ENCODE data around the gene NPM1.
"Not testable (repeated sequence)": the region's sequence is repeated elsewhere in the genome, so short reads cannot be mapped to it uniquely, and the experiment has no call there.

NPM1 gene, protein sequence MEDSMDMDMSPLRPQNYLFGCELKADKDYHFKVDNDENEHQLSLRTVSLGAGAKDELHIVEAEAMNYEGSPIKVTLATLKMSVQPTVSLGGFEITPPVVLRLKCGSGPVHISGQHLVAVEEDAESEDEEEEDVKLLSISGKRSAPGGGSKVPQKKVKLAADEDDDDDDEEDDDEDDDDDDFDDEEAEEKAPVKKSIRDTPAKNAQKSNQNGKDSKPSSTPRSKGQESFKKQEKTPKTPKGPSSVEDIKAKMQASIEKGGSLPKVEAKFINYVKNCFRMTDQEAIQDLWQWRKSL

DNA sequence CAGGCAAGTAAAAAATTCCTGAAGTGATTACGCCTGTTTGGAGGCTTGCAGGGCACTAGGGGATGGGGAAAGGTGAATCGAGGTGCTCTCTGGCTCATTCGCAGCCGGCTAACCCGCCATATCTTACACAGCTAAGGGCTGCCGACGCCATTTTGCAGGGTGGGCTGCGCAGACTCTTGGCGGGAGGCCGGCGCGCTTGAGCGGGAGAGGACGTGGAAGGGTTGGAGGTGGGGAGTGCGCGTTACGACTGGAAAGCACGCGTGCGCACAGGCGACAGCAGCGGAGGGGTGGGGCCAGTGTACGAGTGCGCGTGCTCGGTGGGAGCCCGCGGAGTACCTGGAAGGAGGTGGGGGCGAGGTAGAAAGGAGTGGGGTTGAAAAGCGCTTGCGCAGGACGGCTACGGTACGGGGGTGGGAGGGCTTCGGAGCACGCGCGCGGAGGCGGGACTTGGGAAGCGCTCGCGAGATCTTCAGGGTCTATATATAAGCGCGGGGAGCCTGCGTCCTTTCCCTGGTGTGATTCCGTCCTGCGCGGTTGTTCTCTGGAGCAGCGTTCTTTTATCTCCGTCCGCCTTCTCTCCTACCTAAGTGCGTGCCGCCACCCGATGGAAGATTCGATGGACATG, at the start of gene NPM1:
TSS of gene NPM1 (plus strand) at position 505 of the 625 bp plus-strand sequence. CDS start at position 605, 100 bp downstream.
- DNase-seq: peak; percentile 91

DNA sequence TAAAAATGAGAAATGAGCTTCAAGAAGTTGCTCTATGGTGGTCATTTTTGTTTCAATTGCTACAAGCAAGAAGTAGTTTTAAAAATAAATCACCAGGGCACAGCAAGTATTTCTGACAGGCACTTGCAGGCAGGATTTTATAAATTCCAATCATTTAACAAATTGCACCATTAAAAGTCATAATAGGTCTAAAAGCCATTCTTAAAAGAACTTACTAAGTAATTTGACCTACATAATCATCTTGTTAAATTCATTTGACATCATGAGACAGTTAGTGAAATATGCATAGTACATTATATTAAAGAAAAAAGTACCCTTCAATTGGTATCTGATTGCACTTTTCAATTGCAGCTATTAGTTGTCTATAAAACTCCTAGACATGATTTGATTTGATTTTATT, 47.6 kb upstream of the NPM1 start:
- no peak for DNase-seq

GRCh38 chr5:171340491-171340890, 47.2 kb upstream of the NPM1 start:
- no peak for DNase-seq

DNA sequence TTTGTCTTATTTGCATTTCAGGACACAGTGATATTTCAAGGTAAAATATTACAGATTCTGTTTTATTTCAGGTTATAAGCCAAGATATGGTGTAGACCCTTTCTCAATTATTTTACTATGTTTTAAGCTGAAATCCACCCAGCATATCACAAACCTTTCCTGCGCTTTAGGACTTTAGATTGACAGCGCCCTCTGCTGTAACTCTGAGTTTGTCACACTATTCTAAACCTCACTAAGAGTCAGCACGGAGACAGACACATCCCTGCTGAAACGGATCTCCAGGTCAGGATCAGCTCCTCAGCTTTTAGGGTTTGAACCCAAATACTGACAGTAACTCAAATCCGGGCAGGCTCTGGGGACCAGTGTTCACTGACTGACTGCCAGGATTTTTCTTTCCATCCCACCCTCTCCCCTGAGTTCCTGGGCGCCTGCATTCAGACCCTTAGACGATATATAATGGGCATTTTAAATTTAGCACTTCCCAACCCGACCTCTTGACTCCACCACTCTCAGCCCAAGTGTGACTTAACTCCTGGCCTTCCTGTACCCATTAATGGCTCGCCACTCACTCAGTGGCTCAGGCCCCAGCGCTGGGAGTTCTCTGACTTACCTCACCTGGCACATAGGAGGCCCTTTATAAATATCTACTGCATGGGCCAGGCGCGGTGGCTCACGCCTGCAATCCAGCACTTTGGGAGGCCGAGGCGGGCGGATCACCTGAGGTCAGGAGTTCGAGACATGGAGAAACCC, 45.1 kb upstream of the NPM1 start:
- DNase-seq: peak; percentile 2

DNA sequence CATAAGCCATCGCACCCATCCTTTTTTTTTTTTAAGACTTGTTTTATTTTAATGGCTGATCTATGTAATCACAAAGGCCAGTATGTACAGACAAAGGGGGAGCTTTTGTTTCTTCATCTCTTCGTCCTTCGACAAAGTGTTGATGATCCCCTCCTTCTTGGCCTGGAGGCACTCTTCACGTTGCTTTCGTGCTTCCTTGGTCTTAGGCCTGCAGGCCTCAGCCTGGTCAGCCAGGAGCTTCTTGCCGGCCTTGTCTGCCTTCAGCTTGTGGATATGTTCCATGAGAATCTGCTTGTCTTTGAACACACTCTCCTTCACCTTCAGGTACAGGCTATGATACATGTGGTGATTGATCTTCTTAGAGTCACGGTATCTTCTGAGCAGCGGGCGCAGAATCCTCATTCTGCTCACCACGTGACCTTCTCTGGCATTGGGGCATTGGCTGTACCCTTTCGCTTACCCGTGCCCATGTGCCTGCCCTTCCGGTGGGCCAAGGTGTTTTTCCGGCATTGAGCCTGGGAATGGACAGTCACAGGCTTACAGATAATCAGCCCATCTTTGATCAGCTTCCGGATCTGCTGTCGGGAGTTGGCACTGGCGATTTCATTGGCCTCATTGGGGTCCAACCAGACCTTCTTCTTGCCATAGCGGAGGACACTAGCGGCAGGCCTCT, 42.6 kb upstream of the NPM1 start:
- DNase-seq: no peak

GRCh38 chr5:171351536-171352073, 36.0 kb upstream of the NPM1 start:
- no peak for DNase-seq

GRCh38 chr5:171355302-171355724, 32.3 kb upstream of the NPM1 start:
- no peak for DNase-seq

GRCh38 chr5:171357843-171358242, 29.8 kb upstream of the NPM1 start:
- no peak for DNase-seq

DNA sequence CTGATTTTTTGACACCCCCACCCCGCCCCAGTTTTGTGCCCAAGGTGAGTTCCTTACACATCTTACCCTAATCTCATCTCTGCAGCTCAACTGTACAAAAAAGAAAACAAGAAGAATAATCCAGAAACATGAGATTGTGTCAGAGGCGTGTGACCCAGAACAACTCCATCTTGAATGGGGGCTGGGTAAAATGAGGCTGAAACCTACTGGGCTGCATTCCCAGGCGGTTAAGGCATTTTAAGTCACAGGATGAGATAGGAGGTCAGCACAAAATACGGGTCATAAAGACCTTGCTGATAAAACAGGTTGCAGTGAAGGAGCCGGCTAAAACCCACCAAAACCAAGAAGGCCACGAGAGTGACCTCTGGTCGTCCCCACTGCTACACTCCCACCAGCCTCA, 26.5 kb upstream of the NPM1 start:
- not testable (repeated sequence) for DNase-seq

DNA sequence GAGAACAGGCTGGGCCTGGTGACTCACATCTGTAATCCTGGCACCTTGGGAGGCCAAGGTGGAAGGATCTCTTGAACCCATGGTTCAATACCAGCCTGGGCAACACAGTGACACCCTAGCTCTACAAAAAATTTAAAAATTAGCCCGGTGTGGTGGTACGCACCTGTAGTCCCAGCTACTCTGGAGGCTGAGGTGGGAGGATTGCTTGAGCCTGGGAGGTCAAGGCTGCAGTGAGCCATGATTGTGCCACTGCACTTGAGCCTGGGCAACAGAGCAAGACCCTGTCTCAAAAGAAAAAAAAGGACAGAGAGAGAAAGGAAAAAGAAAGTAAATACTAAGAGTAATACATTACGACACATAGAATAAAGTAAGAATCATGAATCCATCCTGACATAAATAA, 24.4 kb upstream of the NPM1 start:
- not testable (repeated sequence) for DNase-seq

- DNase-seq: no peak
These were observed 23.8 kb upstream of the NPM1 start for GRCh38 chr5:171363846-171364245.

DNA sequence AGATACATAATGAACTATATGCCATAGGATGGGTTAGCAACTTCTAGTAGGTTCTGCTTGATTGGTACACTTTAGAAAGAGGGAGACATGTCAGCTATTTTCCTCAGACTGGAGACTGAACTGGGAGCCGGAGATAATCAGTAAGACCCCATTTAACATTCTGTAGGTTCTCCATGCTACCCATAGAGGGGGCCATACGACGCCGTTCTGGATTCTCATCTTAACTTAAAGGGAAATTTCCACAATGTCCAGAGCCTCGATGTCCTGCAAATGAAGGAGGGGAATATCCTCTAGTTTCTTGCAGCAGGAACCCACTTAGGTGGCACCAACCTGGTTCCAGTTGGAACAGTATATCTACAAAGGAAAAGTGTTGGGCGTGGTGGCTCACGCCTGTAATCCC, 22.3 kb upstream of the NPM1 start:
- no peak for DNase-seq

DNA sequence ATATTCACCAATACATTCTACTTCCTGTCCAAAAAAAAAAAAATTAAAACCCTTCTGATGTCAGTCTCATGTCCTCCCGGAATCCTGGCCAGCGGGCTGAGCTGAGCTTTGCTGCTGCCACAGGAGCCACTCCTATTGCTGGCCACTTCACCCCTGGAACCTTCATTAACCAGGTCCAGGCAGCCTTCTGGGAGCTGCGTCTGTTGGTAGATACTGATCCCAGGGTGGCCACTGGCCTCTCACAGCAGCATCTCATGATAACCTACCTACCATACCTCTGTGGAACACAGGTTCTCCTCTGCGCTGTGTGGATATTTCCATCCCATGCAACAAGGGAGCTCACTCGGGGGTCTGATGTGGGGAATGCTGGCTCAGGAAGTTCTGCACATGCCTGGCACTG, 21.0 kb upstream of the NPM1 start:
- no peak for DNase-seq

DNA sequence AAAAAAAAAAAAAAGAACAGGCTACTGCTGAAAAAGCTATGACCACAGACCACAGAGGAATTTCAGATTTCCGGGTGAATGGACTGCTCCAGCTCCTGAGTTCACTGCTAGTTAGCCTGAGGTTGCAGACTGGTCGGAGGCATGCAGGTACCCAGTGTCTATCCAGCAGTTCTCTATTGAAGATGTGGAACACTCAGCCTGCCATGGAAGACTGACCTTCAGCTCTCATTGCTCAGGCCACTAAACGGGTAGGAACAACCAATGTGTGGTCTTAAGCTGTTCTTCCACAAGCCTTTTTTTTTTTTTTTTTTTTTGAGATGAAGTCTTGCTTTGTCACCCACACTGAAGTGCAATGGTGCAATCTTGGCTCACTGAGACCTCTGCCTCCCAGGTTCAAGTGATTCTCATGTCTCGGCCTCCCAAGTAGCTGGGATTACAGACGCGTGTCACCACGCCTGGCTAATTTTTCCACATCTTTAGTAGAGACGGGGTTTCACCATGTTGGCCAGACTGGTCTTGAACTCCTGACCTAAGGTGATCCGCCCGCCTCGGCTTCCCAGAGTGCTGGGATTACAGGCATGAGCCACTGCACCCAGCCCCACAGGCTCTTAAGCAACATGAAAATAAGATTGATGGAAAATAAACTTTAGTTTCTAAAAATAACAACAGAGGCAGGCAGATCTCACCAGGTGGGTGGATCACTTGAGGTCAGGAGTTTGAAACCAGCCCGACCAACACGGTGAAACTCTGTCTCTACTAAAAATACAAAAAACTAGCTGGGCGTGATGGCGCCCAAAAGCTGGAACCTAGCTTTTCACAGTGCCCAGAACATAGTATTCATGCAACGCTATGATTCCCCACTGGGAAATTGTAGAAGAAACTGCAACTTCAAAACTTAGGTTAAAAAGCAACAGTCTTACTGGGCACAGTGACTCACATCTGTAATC, 20.0 kb upstream of the NPM1 start:
- DNase-seq: no peak

DNA sequence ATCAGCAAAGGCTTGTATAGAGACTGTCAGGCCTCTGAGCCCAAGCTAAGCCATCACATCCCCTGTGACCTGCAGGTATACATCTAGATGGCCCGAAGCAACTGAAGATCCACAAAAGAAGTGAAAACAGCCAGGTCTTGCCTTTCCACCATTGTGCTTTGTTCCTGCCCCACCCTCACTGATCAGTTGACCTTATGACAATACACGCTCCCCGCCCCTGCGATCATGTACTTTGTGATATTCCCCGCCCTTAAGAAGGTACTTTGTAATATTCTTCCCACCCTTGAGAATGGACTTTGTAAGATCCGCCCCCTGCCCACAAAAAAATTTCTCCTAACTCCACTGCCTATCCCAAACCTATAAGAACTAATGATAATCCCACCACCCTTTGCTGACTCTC, 18.6 kb upstream of the NPM1 start:
- no peak for DNase-seq

DNA sequence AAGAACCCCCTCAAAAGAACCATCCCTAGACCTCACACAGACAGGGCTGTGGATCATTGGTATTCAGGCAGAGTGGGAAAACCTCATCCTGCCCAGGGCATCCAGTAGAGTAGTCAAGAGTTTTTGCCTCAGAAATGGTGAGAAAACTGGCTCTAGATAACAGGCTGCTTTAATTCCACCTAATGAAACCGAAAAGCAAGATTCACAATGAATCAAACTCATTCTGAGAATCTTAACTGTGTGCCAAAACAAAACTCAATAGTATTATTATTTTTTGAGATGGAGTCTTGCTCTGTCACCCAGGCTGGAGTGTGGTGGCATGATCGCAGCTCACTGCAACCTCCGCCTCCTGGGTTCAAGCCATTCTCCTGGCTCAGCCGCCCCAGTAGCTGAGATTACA, 17.8 kb upstream of the NPM1 start:
- DNase-seq: no peak

DNA sequence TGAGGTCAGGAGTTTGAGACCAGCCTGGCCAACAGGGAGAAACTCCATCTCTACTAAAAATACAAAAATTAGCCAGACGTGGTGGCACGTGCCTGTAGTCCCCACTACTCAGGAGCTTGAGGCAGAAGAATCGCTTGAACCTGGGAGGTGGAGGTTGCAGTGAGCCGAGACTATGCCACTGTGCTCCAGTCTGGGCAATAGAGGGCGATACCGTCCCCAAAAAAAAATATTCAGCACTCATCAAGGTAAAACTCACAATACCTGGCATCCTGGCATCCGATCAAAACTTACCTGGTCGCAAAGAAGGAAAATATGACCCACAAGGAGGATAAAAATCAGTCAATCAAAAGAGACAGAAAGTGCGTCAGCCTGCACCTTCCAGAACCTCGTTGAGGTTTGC, 16.8 kb upstream of the NPM1 start:
- DNase-seq: not testable (repeated sequence)

DNA sequence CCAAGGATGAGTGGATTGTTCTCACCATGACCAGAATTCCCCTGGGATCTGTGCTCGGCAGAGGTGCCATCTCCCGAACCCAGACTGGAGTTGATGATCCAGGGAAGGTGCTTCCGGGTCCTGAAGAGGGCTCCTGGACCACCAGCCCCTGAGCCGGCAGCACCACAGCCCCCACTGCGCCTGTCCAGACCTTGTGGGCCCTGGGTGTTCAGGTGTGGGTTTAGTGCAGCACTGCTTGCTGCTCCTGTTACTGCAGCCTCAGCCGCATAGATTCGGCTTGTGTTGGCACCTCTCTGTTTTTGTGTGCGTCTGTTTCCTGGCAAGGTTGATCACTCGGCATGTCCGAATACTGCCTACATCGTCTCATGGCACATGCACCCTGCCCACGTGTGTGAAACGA, 16.3 kb upstream of the NPM1 start:
- DNase-seq: no peak

DNA sequence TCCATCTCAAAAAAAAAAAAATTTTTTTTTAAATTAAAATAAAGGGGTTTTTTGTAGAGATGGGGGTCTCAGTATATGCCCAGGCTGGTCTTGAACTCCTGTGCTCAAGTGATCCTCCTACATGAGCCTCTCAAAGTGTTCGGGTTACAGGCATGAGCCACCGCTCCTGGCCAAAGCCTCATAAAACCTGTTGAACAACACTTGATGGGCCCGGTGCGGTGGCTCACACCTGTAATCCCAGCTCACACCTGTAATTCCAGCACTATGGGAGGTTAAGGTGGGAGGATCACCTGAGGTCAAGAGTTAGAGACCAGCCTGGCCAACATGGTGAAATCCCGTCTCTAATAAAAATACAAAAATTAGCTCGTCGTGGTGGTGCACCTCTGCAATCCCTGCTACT, 7.7 kb upstream of the NPM1 start:
- no peak for DNase-seq

DNA sequence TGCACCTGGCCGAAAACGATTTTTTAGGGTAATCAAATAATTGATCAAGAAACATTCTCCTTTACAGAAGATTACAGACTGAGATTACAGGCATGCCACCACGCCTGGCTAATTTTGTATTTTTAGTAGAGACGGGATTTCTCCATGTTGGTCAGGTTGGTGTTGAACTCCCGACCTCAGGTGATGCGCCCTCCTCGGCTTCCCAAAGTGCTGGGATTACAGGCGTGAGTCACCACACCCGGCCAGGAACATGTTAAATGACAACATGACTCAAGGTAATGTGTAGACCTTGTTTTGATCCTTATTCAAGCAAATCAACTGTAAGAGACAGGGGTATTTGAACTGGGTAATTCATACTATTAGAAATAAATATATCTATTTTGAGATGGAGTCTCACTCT, 3.2 kb upstream of the NPM1 start:
- not testable (repeated sequence) for DNase-seq

- not testable (repeated sequence) for DNase-seq
These were observed 2.6 kb upstream of the NPM1 start for GRCh38 chr5:171384999-171385398.

All from NCI-H2081 treated with DMSO at 0.1 percent for 48 hours (cell line).